ENCODE measurements around the gene ARL4D. TPM values are rescaled to one million over a fixed set of nuclear protein-coding genes. Genes with fewer than 3 reads are reported as not detected.
A peak's percentile ranks its signal among the peaks of the same experiment; 100 is the strongest.

Gene ARL4D
- 10 to 100 TPM in 1 of 2 donors, 1 to 10 TPM in 1; 4.8 to 17.2 TPM for total RNA-seq

GRCh38 chr17:43398724-43399595 is at the start of gene ARL4D:
ARL4D (plus strand) TSS chr17:43398993; CDS start chr17:43399733, 740 bp downstream.
- WGBS, result under 1% methylated on average over 64 of the region's 64 CpGs
- Histone ChIP-seq H3K27ac (peak within 1 kb of the TSS; percentile 77 to 79), H3K4me3 (peak within 1 kb of the TSS; percentile 60 to 69), H3K36me3 (no peaks in the 10 kb centered on the region), H3K27me3 (replicated peaks; ENCODE audit: insufficient read depth) (no peaks in the 10 kb centered on the region), H3K4me1 (replicated peaks) (no peaks in the 10 kb centered on the region), H3K9me3 (no peaks in the 10 kb centered on the region)
- intact Hi-C loops (cut with DNase I), result loop anchor here (1.0 to 2.0 kb wide), 2 partner anchors 20 to 84 kb away; partner anchors contain the start of gene DHX8
- peak; percentile 98 for TF ChIP-seq POLR2AphosphoS5 (IDR thresholded peaks at IDR 0.05)
- TF ChIP-seq CTCF (IDR thresholded peaks at IDR 0.05), result peak in 2 of 4 experiments; percentile 10 to 20
- peak; percentile 98 for TF ChIP-seq POLR2A (IDR thresholded peaks at IDR 0.05)
- peak; percentile 89 for DNase-seq (ENCODE audit: low spot score)

GRCh38 chr17:43349142-43349541 is 49.7 kb upstream of the ARL4D start:
- no peak for TF ChIP-seq POLR2AphosphoS5 (IDR thresholded peaks at IDR 0.05)
- no peak for TF ChIP-seq POLR2A (IDR thresholded peaks at IDR 0.05)
- TF ChIP-seq CTCF (IDR thresholded peaks at IDR 0.05), result no peak
- no peak for DNase-seq (ENCODE audit: low spot score)
- Histone ChIP-seq H3K4me3 (no peak overlapping the region), H3K27me3 (replicated peaks; ENCODE audit: insufficient read depth) (no peaks in the 10 kb centered on the region), H3K4me1 (replicated peaks) (no peaks in the 10 kb centered on the region), H3K27ac (no peak overlapping the region), H3K36me3 (no peaks in the 10 kb centered on the region), H3K9me3 (no peaks in the 10 kb centered on the region)
- whole genome bisulfite sequencing, result 88% methylated on average over 2 of the region's 2 CpGs
- intact Hi-C loops (cut with DNase I), result no loop called here

- 94% methylated on average over 9 of the region's 9 CpGs for WGBS
- no peaks in the 10 kb centered on the region for H3K36me3 ChIP-seq
- no peak overlapping the region for H3K4me3 ChIP-seq
- H3K27me3 ChIP-seq (replicated peaks; ENCODE audit: insufficient read depth), result no peaks in the 10 kb centered on the region
- TF ChIP-seq POLR2AphosphoS5 (IDR thresholded peaks at IDR 0.05), result no peak
- TF ChIP-seq CTCF (IDR thresholded peaks at IDR 0.05), result no peak
- TF ChIP-seq POLR2A (IDR thresholded peaks at IDR 0.05), result no peak
- intact Hi-C loops (cut with DNase I), result no loop called here
- no peak overlapping the region for H3K27ac ChIP-seq
- no peaks in the 10 kb centered on the region for H3K9me3 ChIP-seq
- no peaks in the 10 kb centered on the region for H3K4me1 ChIP-seq (replicated peaks)
- no peak for DNase-seq (ENCODE audit: low spot score)
These were observed 47.9 kb upstream of the ARL4D start for GRCh38 chr17:43350888-43351361.

- Histone ChIP-seq H3K4me1 (replicated peaks) (no peaks in the 10 kb centered on the region), H3K4me3 (no peak overlapping the region), H3K27ac (no peak overlapping the region), H3K9me3 (no peaks in the 10 kb centered on the region), H3K36me3 (no peaks in the 10 kb centered on the region), H3K27me3 (replicated peaks; ENCODE audit: insufficient read depth) (no peaks in the 10 kb centered on the region)
- no peak for TF ChIP-seq POLR2A (IDR thresholded peaks at IDR 0.05)
- TF ChIP-seq POLR2AphosphoS5 (IDR thresholded peaks at IDR 0.05), result no peak
- no peak for TF ChIP-seq CTCF (IDR thresholded peaks at IDR 0.05)
- DNase-seq (ENCODE audit: low spot score), result no peak
- intact Hi-C loops (cut with DNase I), result no loop called here
- WGBS, result 91% methylated on average over 8 of the region's 8 CpGs
These were observed 47.1 kb upstream of the ARL4D start for GRCh38 chr17:43351691-43352090.
